DMS153 (cell line): Measurements from ENCODE around the gene KANSL2.
"Not testable (repeated sequence)": the region's sequence is repeated elsewhere in the genome, so short reads cannot be mapped to it uniquely, and the experiment has no call there.

Experiments used
- DNase-seq: peaks from one replicate; lab custom pipeline; 2025; lab: John Stamatoyannopoulos, UW

KANSL2 gene

GRCh38 chr12:48681710-48682532 lies at the start of gene KANSL2:
Gene KANSL2 (minus strand): TSS chr12:48682238. CDS start chr12:48681632, 606 bp downstream.
- peak; percentile 98 for DNase-seq

- DNase-seq, result no peak
These were observed 46.8 kb upstream of the KANSL2 start for GRCh38 chr12:48728807-48729206.

- DNase-seq, result not testable (repeated sequence)
These were observed 38.7 kb upstream of the KANSL2 start for GRCh38 chr12:48720737-48721136.

- DNase-seq, result not testable (repeated sequence)
These were observed 38.1 kb upstream of the KANSL2 start for GRCh38 chr12:48720171-48720570.

GRCh38 chr12:48719002-48719401 lies 37.0 kb upstream of the KANSL2 start:
- not testable (repeated sequence) for DNase-seq

- DNase-seq, result no peak
These were observed 35.2 kb upstream of the KANSL2 start for GRCh38 chr12:48717252-48717695.

- peak; percentile 100 for DNase-seq
These were observed 34.6 kb upstream of the KANSL2 start, which contains the start of gene CCNT1 for GRCh38 chr12:48716493-48717251. Gene CCNT1 (minus strand): TSS chr12:48716707. CDS start chr12:48716675, 32 bp downstream.

- DNase-seq, result no peak
These were observed 34.1 kb upstream of the KANSL2 start for GRCh38 chr12:48716168-48716492.

- DNase-seq, result no peak
These were observed 30.2 kb upstream of the KANSL2 start for GRCh38 chr12:48712209-48712608.

GRCh38 chr12:48698822-48699221 lies 16.8 kb upstream of the KANSL2 start:
- not testable (repeated sequence) for DNase-seq

GRCh38 chr12:48696626-48697025 lies 14.6 kb upstream of the KANSL2 start:
- DNase-seq, result no peak

GRCh38 chr12:48695859-48696258 lies 13.8 kb upstream of the KANSL2 start:
- DNase-seq, result no peak

- no peak for DNase-seq
These were observed 12.0 kb upstream of the KANSL2 start for GRCh38 chr12:48694038-48694437.

GRCh38 chr12:48693572-48693971 lies 11.5 kb upstream of the KANSL2 start:
- DNase-seq, result no peak

GRCh38 chr12:48691826-48692487 lies 9.9 kb upstream of the KANSL2 start:
- no peak for DNase-seq

- no peak for DNase-seq
These were observed 9.0 kb upstream of the KANSL2 start for GRCh38 chr12:48690990-48691389.

GRCh38 chr12:48690436-48690835 lies 8.4 kb upstream of the KANSL2 start:
- DNase-seq, result no peak

- DNase-seq, result no peak
These were observed 6.8 kb upstream of the KANSL2 start for GRCh38 chr12:48688836-48689235.

- DNase-seq, result no peak
These were observed 5.6 kb upstream of the KANSL2 start for GRCh38 chr12:48687592-48687991.

- no peak for DNase-seq
These were observed 4.7 kb upstream of the KANSL2 start for GRCh38 chr12:48686615-48687334.

GRCh38 chr12:48686037-48686595 lies 4.1 kb upstream of the KANSL2 start:
- no peak for DNase-seq

GRCh38 chr12:48683534-48683933 lies 1.5 kb upstream of the KANSL2 start:
- no peak for DNase-seq
